ENCODE data around the gene THRA.

The THRA gene

DNA sequence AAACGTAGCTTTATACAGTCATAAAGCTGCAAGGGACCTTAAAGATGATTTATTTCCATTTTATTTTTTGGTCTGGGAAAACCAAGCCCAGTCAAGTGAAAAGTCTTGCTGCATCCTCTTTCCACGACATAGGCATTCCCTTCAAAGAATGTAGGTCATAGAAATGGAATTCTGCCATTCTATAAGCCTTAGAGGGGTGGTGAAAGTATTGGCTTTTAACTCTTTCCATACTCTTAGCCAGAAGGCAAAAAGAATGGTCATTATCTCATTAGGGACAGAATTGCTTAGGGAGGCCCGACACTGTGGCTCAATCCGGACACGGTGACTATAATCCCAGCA is 51.1 kb downstream of the THRA start:
- Histone ChIP-seq H3K27ac (peak overlapping the region; percentile 62), H3K4me3 (ENCODE audit: low read depth, low read length) (peak overlapping the region; percentile 51), H3K36me3 (replicated peaks) (no peaks in the 10 kb centered on the region), H3K27me3 (replicated peaks) (no peaks in the 10 kb centered on the region)
- TF ChIP-seq, protein P1, sequence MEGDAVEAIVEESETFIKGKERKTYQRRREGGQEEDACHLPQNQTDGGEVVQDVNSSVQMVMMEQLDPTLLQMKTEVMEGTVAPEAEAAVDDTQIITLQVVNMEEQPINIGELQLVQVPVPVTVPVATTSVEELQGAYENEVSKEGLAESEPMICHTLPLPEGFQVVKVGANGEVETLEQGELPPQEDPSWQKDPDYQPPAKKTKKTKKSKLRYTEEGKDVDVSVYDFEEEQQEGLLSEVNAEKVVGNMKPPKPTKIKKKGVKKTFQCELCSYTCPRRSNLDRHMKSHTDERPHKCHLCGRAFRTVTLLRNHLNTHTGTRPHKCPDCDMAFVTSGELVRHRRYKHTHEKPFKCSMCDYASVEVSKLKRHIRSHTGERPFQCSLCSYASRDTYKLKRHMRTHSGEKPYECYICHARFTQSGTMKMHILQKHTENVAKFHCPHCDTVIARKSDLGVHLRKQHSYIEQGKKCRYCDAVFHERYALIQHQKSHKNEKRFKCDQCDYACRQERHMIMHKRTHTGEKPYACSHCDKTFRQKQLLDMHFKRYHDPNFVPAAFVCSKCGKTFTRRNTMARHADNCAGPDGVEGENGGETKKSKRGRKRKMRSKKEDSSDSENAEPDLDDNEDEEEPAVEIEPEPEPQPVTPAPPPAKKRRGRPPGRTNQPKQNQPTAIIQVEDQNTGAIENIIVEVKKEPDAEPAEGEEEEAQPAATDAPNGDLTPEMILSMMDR (IDR thresholded peaks at IDR 0.05; ENCODE audit: low read depth, low read length, missing control alignments): no peak
- in situ Hi-C loops (cut with HindIII; ENCODE audit: low pct_ligation_motif_present, low sequenced_read_pairs): no loop called here
- DNase-seq: no peak

DNA sequence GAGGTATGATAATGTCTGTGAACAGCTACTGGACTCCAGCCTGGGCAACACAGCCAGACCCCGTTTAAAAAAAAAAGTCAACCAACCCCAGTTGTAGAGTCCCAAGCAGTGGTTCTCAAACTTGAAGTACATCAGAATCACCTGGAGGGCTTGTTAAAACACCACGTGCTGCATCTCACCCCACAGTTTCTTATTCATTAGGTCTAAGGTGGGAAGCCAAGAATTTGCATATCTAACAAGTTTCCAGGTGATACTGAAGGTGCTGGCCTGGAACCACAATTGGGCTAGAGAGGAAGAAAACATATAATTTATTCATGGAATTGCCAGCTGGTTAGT is 52.3 kb downstream of the THRA start:
- no peak overlapping the region for H3K4me3 ChIP-seq (ENCODE audit: low read depth, low read length)
- in situ Hi-C loops (cut with HindIII; ENCODE audit: low pct_ligation_motif_present, low sequenced_read_pairs): no loop called here
- H3K27ac ChIP-seq: no peak overlapping the region
- no peaks in the 10 kb centered on the region for H3K27me3 ChIP-seq (replicated peaks)
- DNase-seq: no peak
- TF ChIP-seq, protein P1 (IDR thresholded peaks at IDR 0.05; ENCODE audit: low read depth, low read length, missing control alignments): no peak
- H3K36me3 ChIP-seq (replicated peaks): no peaks in the 10 kb centered on the region

DNA sequence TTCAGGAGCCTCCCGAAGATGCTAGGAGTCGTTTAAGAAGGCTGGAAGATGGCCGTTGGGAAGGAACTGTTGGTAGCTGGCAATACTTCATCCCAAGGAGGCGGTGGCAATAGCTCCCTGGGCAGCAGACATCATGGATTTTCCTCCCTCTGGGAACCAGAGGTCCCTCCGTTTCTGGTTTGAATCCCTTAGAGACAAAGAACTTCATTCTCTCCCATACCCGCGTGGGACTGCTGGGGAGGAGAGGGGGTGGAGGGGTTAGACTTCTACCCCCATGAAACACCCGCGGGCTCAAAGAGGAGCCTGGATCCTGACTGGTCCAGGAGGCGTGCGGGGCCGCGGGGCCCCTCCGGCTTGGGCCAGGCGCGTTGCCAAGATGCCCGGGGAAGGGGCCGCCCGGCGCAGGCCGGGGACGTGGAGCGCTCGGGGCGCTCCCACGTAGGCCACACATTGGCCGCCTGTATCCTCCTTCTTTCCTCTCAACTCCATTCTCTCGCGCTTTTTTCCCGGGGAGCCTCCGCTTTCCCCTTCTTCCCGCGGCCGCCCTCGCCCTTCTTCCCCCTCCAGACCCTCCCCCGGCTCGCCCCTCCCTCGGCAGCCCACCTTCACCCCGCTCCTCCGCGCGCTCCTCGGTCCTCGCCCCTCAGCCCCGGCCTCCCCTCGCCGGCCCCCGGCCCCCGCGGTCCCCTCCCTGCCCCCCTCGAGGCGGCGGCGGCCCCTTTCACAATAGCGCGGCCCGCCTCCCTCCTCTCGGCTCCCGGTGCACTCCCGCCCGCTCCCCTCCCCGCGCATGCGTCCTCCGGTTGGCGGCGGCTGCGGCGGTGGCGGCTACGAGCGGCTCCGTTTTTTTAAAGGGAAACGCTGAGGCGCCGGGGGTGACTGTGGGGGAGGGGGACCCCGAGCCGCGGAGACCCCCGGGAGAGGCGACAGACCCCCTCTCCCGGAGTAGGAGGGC is 58.7 kb downstream of the THRA start, which contains the start of gene MSL1:
Gene MSL1 (plus strand): TSS at position 791 of the 955 bp plus-strand sequence. CDS start 642 bp downstream, outside the sequence.
- Histone ChIP-seq H3K4me3 (ENCODE audit: low read depth, low read length) (peak within 1 kb of the TSS; percentile 95), H3K27ac (peak within 1 kb of the TSS; percentile 83), H3K36me3 (replicated peaks) (peaks cover 9% of the 10 kb centered on the region), H3K27me3 (replicated peaks) (no peaks in the 10 kb centered on the region)
- in situ Hi-C loops (cut with HindIII; ENCODE audit: low pct_ligation_motif_present, low sequenced_read_pairs): no loop called here
- TF ChIP-seq, protein P1 (IDR thresholded peaks at IDR 0.05; ENCODE audit: low read depth, low read length, missing control alignments): no peak
- DNase-seq: peak; percentile 57

DNA sequence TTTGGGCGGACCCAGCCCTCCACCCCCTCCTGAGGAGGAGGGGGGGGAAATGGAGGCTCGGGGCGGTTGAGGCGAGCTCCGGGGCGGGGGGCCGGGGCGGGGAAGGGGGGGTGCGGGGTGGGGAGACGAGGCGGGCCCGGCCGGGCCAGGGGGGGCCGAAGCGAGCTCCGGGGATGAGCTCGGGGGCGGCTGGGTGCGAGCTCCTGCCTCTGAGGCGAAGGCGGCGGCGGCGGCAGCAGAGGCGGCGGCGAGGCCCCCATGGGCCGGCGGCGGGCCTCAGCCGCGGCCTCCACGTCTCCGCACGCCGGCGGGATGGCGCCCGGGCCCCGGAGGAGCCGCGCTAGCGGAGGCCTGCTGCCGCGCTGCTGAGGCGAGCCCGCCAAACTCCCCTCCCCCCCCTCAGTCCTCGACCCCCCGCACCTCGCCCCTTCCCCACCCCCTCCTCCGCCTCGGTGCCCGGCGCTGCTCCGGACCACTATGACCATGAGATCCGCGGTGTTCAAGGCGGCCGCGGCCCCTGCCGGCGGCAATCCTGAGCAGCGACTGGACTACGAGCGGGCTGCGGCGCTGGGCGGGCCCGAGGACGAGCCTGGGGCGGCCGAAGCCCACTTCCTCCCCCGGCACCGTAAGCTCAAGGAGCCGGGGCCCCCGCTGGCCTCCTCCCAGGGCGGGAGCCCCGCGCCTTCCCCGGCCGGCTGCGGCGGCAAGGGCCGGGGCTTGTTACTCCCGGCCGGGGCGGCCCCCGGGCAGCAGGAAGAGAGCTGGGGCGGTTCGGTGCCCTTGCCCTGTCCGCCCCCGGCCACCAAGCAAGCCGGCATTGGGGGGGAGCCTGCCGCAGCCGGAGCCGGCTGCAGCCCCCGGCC is 59.6 kb downstream of the THRA start:
- in situ Hi-C loops (cut with HindIII; ENCODE audit: low pct_ligation_motif_present, low sequenced_read_pairs): no loop called here
- H3K4me3 ChIP-seq (ENCODE audit: low read depth, low read length): peak overlapping the region; percentile 95
- H3K36me3 ChIP-seq (replicated peaks): peaks cover 16% of the 10 kb centered on the region
- no peaks in the 10 kb centered on the region for H3K27me3 ChIP-seq (replicated peaks)
- no peak for DNase-seq
- TF ChIP-seq, protein P1 (IDR thresholded peaks at IDR 0.05; ENCODE audit: low read depth, low read length, missing control alignments): peak; percentile 45
- H3K27ac ChIP-seq: peak overlapping the region; percentile 83

DNA sequence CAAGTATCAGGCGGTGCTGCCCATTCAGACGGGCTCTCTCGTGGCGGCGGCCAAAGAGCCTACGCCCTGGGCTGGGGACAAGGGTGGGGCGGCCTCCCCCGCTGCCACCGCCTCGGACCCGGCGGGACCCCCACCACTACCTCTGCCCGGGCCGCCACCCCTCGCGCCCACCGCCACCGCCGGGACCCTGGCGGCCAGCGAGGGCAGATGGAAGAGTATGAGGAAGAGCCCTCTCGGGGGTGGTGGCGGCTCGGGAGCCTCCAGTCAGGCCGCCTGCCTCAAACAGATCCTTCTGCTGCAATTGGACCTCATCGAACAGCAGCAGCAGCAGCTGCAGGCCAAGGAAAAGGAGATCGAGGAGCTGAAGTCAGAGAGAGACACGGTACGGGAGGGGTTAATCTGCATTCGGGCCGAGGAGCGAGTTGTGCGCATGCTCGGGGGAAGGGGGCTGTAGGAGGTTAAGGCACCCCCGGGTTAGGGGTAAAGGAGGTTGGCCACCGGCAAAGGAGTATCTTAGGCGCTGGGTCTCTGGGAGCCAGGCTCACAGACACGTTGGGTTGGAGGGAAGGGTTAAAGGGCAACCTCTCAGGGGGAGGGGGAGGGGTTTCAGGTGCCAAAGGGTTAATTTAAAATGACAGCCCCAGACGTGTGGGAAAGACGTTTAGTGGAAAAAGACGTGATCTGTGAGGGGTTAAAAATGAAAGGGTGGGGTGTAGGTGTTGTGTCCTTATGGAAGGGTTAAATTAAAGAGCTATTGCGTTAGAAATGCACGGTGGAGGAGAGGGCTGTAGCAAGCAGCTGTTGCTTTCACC is 60.4 kb downstream of the THRA start:
- in situ Hi-C loops (cut with HindIII; ENCODE audit: low pct_ligation_motif_present, low sequenced_read_pairs): no loop called here
- peak overlapping the region; percentile 95 for H3K4me3 ChIP-seq (ENCODE audit: low read depth, low read length)
- no peaks in the 10 kb centered on the region for H3K27me3 ChIP-seq (replicated peaks)
- no peak for DNase-seq
- peaks cover 24% of the 10 kb centered on the region for H3K36me3 ChIP-seq (replicated peaks)
- TF ChIP-seq, protein P1 (IDR thresholded peaks at IDR 0.05; ENCODE audit: low read depth, low read length, missing control alignments): no peak
- H3K27ac ChIP-seq: peak overlapping the region; percentile 83
